H9 (cell line): ENCODE data around the gene NT5DC2. TPM values are rescaled to one million over a fixed set of nuclear protein-coding genes. Genes with fewer than 3 reads are reported as not detected.

Experiments
- DNase-seq: peaks from one replicate; pipeline ENCODE4 v3.0.0-alpha.2; 2017
- H2AFZ ChIP-seq: one replicate; pipeline ENCODE4 v1.6.1; 2013; ENCODE audit warnings: mild to moderate bottlenecking, low read length, control low read depth, moderate library complexity
- H2AK5ac ChIP-seq: 2 replicates; pipeline ENCODE4 v1.6.1; 2013; ENCODE audit warnings: low read length, control low read depth, mixed read lengths; ENCODE audit not compliant: insufficient read length
- H2BK120ac ChIP-seq: one replicate; pipeline ENCODE4 v1.6.1; 2013; ENCODE audit warnings: low read depth, mild to moderate bottlenecking, low read length, control low read depth, inconsistent platforms; ENCODE audit not compliant: poor library complexity, severe bottlenecking
- H2BK12ac ChIP-seq: 2 replicates; pipeline ENCODE4 v1.6.1; 2013; ENCODE audit warnings: low read length, control low read depth, mixed read lengths, low read depth; ENCODE audit not compliant: insufficient read length
- H2BK15ac ChIP-seq: 2 replicates; pipeline ENCODE4 v1.6.1; 2013; ENCODE audit warnings: low read depth, low read length, control low read depth
- H2BK20ac ChIP-seq: one replicate; pipeline ENCODE4 v1.6.1; 2013; ENCODE audit warnings: low read depth, mild to moderate bottlenecking, low read length, control low read depth, inconsistent platforms; ENCODE audit not compliant: poor library complexity, severe bottlenecking
- H2BK5ac ChIP-seq: 2 replicates; pipeline ENCODE4 v1.6.1; 2013; ENCODE audit warnings: low read length, control low read depth, mixed read lengths; ENCODE audit not compliant: insufficient read length
- H3K14ac ChIP-seq: 2 replicates; pipeline ENCODE4 v1.6.1; 2013; ENCODE audit warnings: low read length, control low read depth; ENCODE audit not compliant: insufficient read depth
- H3K18ac ChIP-seq: 2 replicates; pipeline ENCODE4 v1.6.1; 2013; ENCODE audit warnings: low read depth, mild to moderate bottlenecking, mixed read lengths, low read length, control low read depth; ENCODE audit not compliant: insufficient read length
- H3K23ac ChIP-seq: 2 replicates; pipeline ENCODE4 v1.6.1; 2013; ENCODE audit warnings: low read length, control low read depth, mixed read lengths, low read depth; ENCODE audit not compliant: insufficient read length
- H3K23me2 ChIP-seq: 2 replicates; pipeline ENCODE4 v1.6.1; 2013; ENCODE audit warnings: low read depth, mild to moderate bottlenecking, mixed read lengths, low read length, control low read depth; ENCODE audit not compliant: insufficient read length, poor library complexity, severe bottlenecking
- H3K27ac ChIP-seq: 2 replicates; pipeline ENCODE4 v1.5.1; 2013; ENCODE audit warnings: low read length, control low read depth, mixed read lengths, low read depth; ENCODE audit not compliant: insufficient read length
- H3K27me3 ChIP-seq: 2 replicates; pipeline ENCODE4 v1.6.1; 2013; ENCODE audit warnings: low read length, control low read depth, inconsistent platforms; ENCODE audit not compliant: insufficient read depth
- H3K4ac ChIP-seq: 2 replicates; pipeline ENCODE4 v1.6.1; 2013; ENCODE audit warnings: low read depth, mild to moderate bottlenecking, control low read depth, inconsistent platforms, low read length, moderate library complexity
- H3K4me1 ChIP-seq: 2 replicates; pipeline ENCODE4 v1.6.1; 2013; ENCODE audit warnings: low read length, control low read depth, inconsistent platforms; ENCODE audit not compliant: insufficient read depth
- H3K4me2 ChIP-seq: 2 replicates; pipeline ENCODE4 v1.6.1; 2013; ENCODE audit warnings: low read length, control low read depth, mixed read lengths; ENCODE audit not compliant: insufficient read length, insufficient read depth
- H3K56ac ChIP-seq: 2 replicates; pipeline ENCODE4 v1.6.1; 2013; ENCODE audit warnings: low read depth, mild to moderate bottlenecking, mixed read lengths, low read length, control low read depth; ENCODE audit not compliant: insufficient read length
- H3K79me1 ChIP-seq: 2 replicates; pipeline ENCODE4 v1.6.1; 2013; ENCODE audit warnings: low read depth, mild to moderate bottlenecking, moderate library complexity, low read length, control low read depth, inconsistent platforms; ENCODE audit not compliant: insufficient read depth, poor library complexity, severe bottlenecking
- H3K79me2 ChIP-seq: 2 replicates; pipeline ENCODE4 v1.6.1; 2013; ENCODE audit warnings: low read length, control low read depth, inconsistent platforms; ENCODE audit not compliant: insufficient read depth
- H3K9ac ChIP-seq: 2 replicates; pipeline ENCODE4 v1.6.1; 2013; ENCODE audit warnings: low read length, control low read depth, mixed read lengths; ENCODE audit not compliant: insufficient read length; ENCODE audit errors: extremely low read depth
- H3K9me3 ChIP-seq: one replicate; pipeline ENCODE4 v1.6.1; 2013; ENCODE audit warnings: low read depth, low read length, inconsistent platforms; ENCODE audit not compliant: control insufficient read depth
- H3T11ph ChIP-seq: one replicate; pipeline ENCODE4 v1.6.1; 2013; ENCODE audit warnings: mild to moderate bottlenecking, low read length, control low read depth, inconsistent platforms
- H4K20me1 ChIP-seq: one replicate; pipeline ENCODE4 v1.6.1; 2013; ENCODE audit not compliant: control insufficient read depth, insufficient read length, insufficient read depth
- H4K5ac ChIP-seq: 2 replicates; pipeline ENCODE4 v1.6.1; 2013; ENCODE audit warnings: low read depth, mild to moderate bottlenecking, mixed read lengths, low read length, control low read depth; ENCODE audit not compliant: insufficient read length
- H4K8ac ChIP-seq: replicated peaks from 2 replicates; pipeline ENCODE4 v1.6.1; 2013; ENCODE audit warnings: low read length, control low read depth, mixed read lengths, low read depth; ENCODE audit not compliant: insufficient read length
- H4K91ac ChIP-seq: 2 replicates; pipeline ENCODE4 v1.6.1; 2013; ENCODE audit warnings: low read depth, mild to moderate bottlenecking, moderate library complexity, mixed read lengths, low read length, control low read depth; ENCODE audit not compliant: insufficient read length
- H3K27ac Mint-ChIP-seq, 3 experiments: 2 replicates in 2 of 3; 3 replicates in 1 of 3; pipeline ENCODE4 v1.8.0; 2020 to 2021; ENCODE audit warnings: mixed read lengths in 3 of 3, mild to moderate bottlenecking in 1 of 3, moderate library complexity in 1 of 3
- H3K27me3 Mint-ChIP-seq: 2 replicates; pipeline ENCODE4 v1.8.0; 2021; ENCODE audit warnings: low read depth, mild to moderate bottlenecking, moderate library complexity, mixed read lengths
- H3K36me3 Mint-ChIP-seq, 3 experiments: 2 replicates in 2 of 3; 3 replicates in 1 of 3; pipeline ENCODE4 v1.8.0; 2020 to 2021; ENCODE audit warnings: low read depth in 3 of 3, mixed read lengths in 3 of 3; ENCODE audit not compliant: insufficient read depth in 1 of 3
- H3K4me1 Mint-ChIP-seq, 2 experiments: 2 replicates each; pipeline ENCODE4 v1.8.0; 2020; ENCODE audit warnings: mixed read lengths in 2 of 2
- H3K4me3 Mint-ChIP-seq, 2 experiments: 2 replicates in 1 of 2; 3 replicates in 1 of 2; pipeline ENCODE4 v1.8.0; 2020 to 2021; ENCODE audit warnings: mild to moderate bottlenecking in 2 of 2, mixed read lengths in 2 of 2, moderate library complexity in 1 of 2
- H3K9me3 Mint-ChIP-seq, 2 experiments: 2 replicates in 1 of 2; 3 replicates in 1 of 2; pipeline ENCODE4 v1.8.0; 2020; ENCODE audit warnings: mild to moderate bottlenecking in 2 of 2, mixed read lengths in 2 of 2, moderate library complexity in 1 of 2
- CTCF ChIP-seq: fragments of 200-600 bp; sonication (generic); conservative IDR thresholded peaks from 3 replicates; pipeline ENCODE4 v1.8.0; 2021; ENCODE audit warnings: antibody characterized with exemption, mild to moderate bottlenecking
- WGBS: extraction: QIAGEN DNeasy Blood & Tissue Kit; methylation state at CpG from one replicate; pipeline ENCODE4 v1.1.7; 2013; ENCODE audit warnings: missing lambda C conversion rate, low lambda C conversion rate, mixed read lengths; ENCODE audit not compliant: insufficient read length; ENCODE audit errors: extremely low coverage; 5-methylcytosine and 5-hydroxymethylcytosine counted together
- total RNA-seq: library from RNA; stranded (reverse); gene quantifications from 2 replicates; pipeline ENCODE4 v1.2.1, GENCODE V29; 2021

Gene NT5DC2
- total RNA-seq, 1 experiment from 2014 or later, result 444 TPM

GRCh38 chr3:52492059-52492458 is 41.6 kb downstream of the NT5DC2 start:
- Histone ChIP-seq H4K20me1 (no peaks in the 10 kb centered on the region), H2BK12ac (no peak overlapping the region), H2BK5ac (no peak overlapping the region), H2BK20ac (no peak overlapping the region), H3K23me2 (no peaks in the 10 kb centered on the region), H2BK15ac (no peak overlapping the region), H4K5ac (no peak overlapping the region), H2BK120ac (no peak overlapping the region), H3K4me1 (no peaks in the 10 kb centered on the region), H3T11ph (no peak overlapping the region), H3K4me2 (no peak overlapping the region), H4K91ac (no peak overlapping the region), H3K14ac (no peak overlapping the region), H2AK5ac (no peak overlapping the region), H3K9me3 (no peaks in the 10 kb centered on the region), H3K27me3 (no peaks in the 10 kb centered on the region), H3K27ac (no peak overlapping the region), H4K8ac (no peak overlapping the region), H3K79me2 (no peaks in the 10 kb centered on the region), H3K4ac (no peak overlapping the region), H3K56ac (no peak overlapping the region), H3K9ac (no peak overlapping the region), H3K18ac (no peak overlapping the region), H2AFZ (no peak overlapping the region), H3K79me1 (no peaks in the 10 kb centered on the region), H3K23ac (no peak overlapping the region)
- no peak overlapping the region for H3K27ac Mint-ChIP-seq
- no peak for TF ChIP-seq CTCF
- H3K4me1 Mint-ChIP-seq, result peaks cover 8 to 16% of the 10 kb centered on the region in 2 experiments
- H3K9me3 Mint-ChIP-seq, result no peaks in the 10 kb centered on the region
- peaks cover 19 to 54% (median 54%) of the 10 kb centered on the region in 3 experiments for H3K36me3 Mint-ChIP-seq
- no peak for DNase-seq
- H3K4me3 Mint-ChIP-seq, result no peak overlapping the region
- H3K27me3 Mint-ChIP-seq, result no peaks in the 10 kb centered on the region
- WGBS, result no CpG with 5 or more reads among the region's 21 CpGs
